ENCODE data around the gene P2RY6. TPM values are rescaled to one million over a fixed set of nuclear protein-coding genes. Genes with fewer than 3 reads are reported as not detected.

Gene P2RY6
- total RNA-seq, 1 experiment from 2014 or later = 34.7 TPM

DNA sequence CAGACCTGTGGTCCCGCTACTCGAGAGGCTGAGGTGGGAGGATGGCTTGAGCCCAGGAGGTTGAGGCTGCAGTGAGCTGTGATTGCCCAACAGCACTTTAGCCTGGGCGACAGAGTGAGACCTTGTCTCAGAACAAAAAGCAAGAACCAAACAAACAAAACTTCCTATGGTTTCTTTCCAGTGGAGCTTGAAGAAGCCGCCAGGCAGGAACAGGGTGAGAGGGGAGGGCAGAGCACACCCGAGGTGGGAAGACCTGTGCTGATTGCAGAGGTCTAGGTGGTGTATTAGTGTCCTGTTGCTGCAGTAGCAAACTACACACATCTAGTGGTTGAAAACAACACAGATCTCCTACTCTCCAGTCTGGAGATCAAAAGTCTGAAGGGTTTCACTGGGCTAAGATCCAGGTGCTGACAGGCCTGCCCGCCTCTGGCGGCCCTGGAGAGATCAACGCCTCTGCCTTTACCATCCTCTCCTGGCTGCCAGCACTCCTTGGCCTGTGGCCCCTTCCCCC, 46.4 kb downstream of the P2RY6 start:
- Histone ChIP-seq H3F3A (ENCODE audit: insufficient read depth, low read depth) (peaks cover 4% of the 10 kb centered on the region; the same call in 1 of the 2 replicates), H3K4me2 (no peak overlapping the region)

DNA sequence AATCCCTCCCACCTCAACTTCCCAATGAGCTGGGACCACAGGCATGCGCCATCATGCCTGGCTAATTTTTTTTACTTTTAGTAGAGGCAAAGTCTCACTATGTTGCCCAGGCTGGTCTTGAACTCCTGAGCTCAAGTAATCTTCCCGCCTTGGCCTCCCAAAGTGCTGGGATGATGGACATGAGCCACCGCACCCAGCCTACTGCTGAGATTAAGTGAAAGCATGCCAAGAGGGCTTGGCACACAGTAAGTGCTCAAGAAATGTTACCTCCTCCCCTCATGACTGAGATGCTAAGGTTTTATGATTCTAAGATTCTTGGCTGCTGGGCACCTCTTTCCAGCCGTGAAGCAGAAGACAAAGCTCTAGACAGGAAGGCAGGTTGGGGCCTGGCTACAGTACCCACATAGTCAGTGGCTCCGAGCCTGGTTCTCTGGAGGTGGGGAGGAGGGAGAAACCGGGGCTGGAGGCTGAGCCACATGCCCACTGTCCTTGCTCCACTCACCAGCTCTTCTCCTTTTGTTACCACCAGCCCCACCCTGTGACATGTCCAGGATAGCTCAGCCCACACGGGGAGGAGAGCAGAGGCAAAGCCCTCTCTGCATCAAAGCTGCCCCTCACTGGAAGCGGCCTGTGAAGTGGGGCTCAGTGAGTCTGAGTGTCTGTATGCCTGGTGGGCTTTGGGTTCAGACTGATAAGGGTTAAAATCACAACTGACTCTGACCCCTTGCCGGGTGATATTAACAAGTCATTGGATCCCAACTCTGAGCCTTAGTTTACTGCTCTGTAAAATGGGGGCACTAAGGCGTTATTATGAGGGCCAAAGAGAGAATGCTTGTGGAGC, 48.8 kb downstream of the P2RY6 start:
- intact Hi-C loops (cut with micrococcal nuclease; ENCODE audit: unreplicated experiment) = no loop called here
- H3K27me3 ChIP-seq (ENCODE audit: insufficient read depth, low read depth) = no peaks in the 10 kb centered on the region
- TF ChIP-seq CTCF (conservative IDR thresholded peaks at IDR 0.05) = no peak
- TF ChIP-seq EZH2 (IDR thresholded peaks at IDR 0.05; ENCODE audit: low read depth) = no peak
- H3K36me3 ChIP-seq (ENCODE audit: low read depth) = no peaks in the 10 kb centered on the region
- no peak overlapping the region for H2AFZ ChIP-seq
- CTCF ChIA-PET = no interaction called here
- H3K9me3 ChIP-seq (ENCODE audit: insufficient read depth, low read depth) = no peaks in the 10 kb centered on the region
- H3K79me2 ChIP-seq (ENCODE audit: low read depth) = no peaks in the 10 kb centered on the region
- no peak overlapping the region for H3K27ac ChIP-seq
- no peak for DNase-seq
- peaks cover 19% of the 10 kb centered on the region for H4K20me1 ChIP-seq (ENCODE audit: insufficient read depth)
- no peaks in the 10 kb centered on the region for H3K4me1 ChIP-seq (replicated peaks; ENCODE audit: insufficient read depth)
- BruUV-seq (replicated peaks) = no TSS peak
- H3K9me2 ChIP-seq (ENCODE audit: insufficient read depth) = no peaks in the 10 kb centered on the region
- POLR2A ChIA-PET (ENCODE audit: unreplicated experiment) = no interaction called here
- H3F3A ChIP-seq (ENCODE audit: insufficient read depth, low read depth) = no peaks in the 10 kb centered on the region
- H3K4me3 ChIP-seq = no peak overlapping the region
- no peak overlapping the region for H3K4me2 ChIP-seq

More for the DNA sequence above, 46.4 kb downstream of the P2RY6 start:
- Histone ChIP-seq H3K27me3 (ENCODE audit: insufficient read depth, low read depth) (no peaks in the 10 kb centered on the region), H3K4me1 (replicated peaks; ENCODE audit: insufficient read depth) (0 out of 2 replicates have a peak, but pooled peaks cover 11% of the 10 kb centered on the region), H3K9me3 (ENCODE audit: insufficient read depth, low read depth) (no peaks in the 10 kb centered on the region), H3K36me3 (ENCODE audit: low read depth) (no peaks in the 10 kb centered on the region), H3K9me2 (ENCODE audit: insufficient read depth) (no peaks in the 10 kb centered on the region), H2AFZ (no peak overlapping the region), H3K27ac (no peak overlapping the region), H4K20me1 (ENCODE audit: insufficient read depth) (peaks cover 25% of the 10 kb centered on the region), H3K79me2 (ENCODE audit: low read depth) (no peaks in the 10 kb centered on the region), H3K4me3 (no peak overlapping the region)
- CTCF ChIA-PET = no interaction called here
- TF ChIP-seq CTCF (conservative IDR thresholded peaks at IDR 0.05) (no peak), EZH2 (IDR thresholded peaks at IDR 0.05; ENCODE audit: low read depth) (no peak)
- POLR2A ChIA-PET (ENCODE audit: unreplicated experiment) = interaction anchor here (0.7 kb wide), 1 partner anchor 10 kb away, joined by 8 read pairs; no protein-coding TSS in a partner anchor
- DNase-seq = no peak
- no TSS peak for BruUV-seq (replicated peaks)
- intact Hi-C loops (cut with micrococcal nuclease; ENCODE audit: unreplicated experiment) = no loop called here

GRCh38 chr11:73321604-73322381, 49.7 kb downstream of the P2RY6 start:
- Histone ChIP-seq H3K9me3 (ENCODE audit: insufficient read depth, low read depth) (no peaks in the 10 kb centered on the region), H3K36me3 (ENCODE audit: low read depth) (no peaks in the 10 kb centered on the region), H2AFZ (no peak overlapping the region), H3K4me1 (replicated peaks; ENCODE audit: insufficient read depth) (peaks cover 2% of the 10 kb centered on the region; the same call in 1 of the 2 replicates), H3K9me2 (ENCODE audit: insufficient read depth) (no peaks in the 10 kb centered on the region), H3K27ac (no peak overlapping the region), H3F3A (ENCODE audit: insufficient read depth, low read depth) (peaks cover 6% of the 10 kb centered on the region; the same call in 1 of the 2 replicates), H3K79me2 (ENCODE audit: low read depth) (no peaks in the 10 kb centered on the region), H3K4me3 (no peak overlapping the region), H3K4me2 (no peak overlapping the region), H3K27me3 (ENCODE audit: insufficient read depth, low read depth) (no peaks in the 10 kb centered on the region), H4K20me1 (ENCODE audit: insufficient read depth) (peaks cover 11% of the 10 kb centered on the region)
- no peak for DNase-seq
- POLR2A ChIA-PET (ENCODE audit: unreplicated experiment) = no interaction called here
- no TSS peak for BruUV-seq (replicated peaks)
- CTCF ChIA-PET = no interaction called here
- intact Hi-C loops (cut with micrococcal nuclease; ENCODE audit: unreplicated experiment) = no loop called here
- TF ChIP-seq EZH2 (IDR thresholded peaks at IDR 0.05; ENCODE audit: low read depth) = no peak
- no peak for TF ChIP-seq CTCF (conservative IDR thresholded peaks at IDR 0.05)
